NK-92 (cell line): ENCODE results near the gene RASA2.
A peak's percentile ranks its signal among the peaks of the same experiment; 100 is the strongest.
"Not testable (repeated sequence)": the region's sequence is repeated elsewhere in the genome, so short reads cannot be mapped to it uniquely, and the experiment has no call there.

Experiments used
- DNase-seq: peaks from one replicate; lab custom pipeline; 2025; ENCODE audit not compliant: unreplicated experiment; lab: John Stamatoyannopoulos, UW

The RASA2 gene

GRCh38 chr3:141456301-141456625 lies 30.6 kb upstream of the RASA2 start:
- no peak for DNase-seq

GRCh38 chr3:141457624-141458236 lies 29.1 kb upstream of the RASA2 start:
- DNase-seq, result no peak

- no peak for DNase-seq
Observed at GRCh38 chr3:141459008-141459407, 27.8 kb upstream of the RASA2 start.

- DNase-seq, result peak; percentile 46
Observed at GRCh38 chr3:141460097-141460704, 26.6 kb upstream of the RASA2 start.

GRCh38 chr3:141462176-141462859 lies 24.5 kb upstream of the RASA2 start:
- DNase-seq, result no peak

DNA sequence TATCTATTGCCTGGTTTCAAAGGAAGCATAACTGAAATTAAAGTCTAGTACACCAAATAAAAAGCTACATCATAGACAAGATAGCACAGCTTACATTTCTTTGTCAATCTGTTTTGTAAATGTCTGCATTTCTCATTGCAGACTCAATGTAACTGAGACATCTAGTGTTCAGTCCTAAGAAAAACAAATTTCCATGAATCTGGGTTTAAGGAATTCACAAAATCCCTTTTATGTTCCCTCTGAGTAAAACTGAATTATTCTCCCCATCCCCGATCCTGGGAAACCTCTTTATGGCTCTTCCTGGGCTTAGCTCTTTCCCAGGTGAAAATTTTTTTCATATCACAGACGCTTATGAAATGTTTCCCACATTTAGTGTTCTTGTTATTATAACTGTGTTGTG lies 21.6 kb upstream of the RASA2 start:
- DNase-seq, result no peak

DNA sequence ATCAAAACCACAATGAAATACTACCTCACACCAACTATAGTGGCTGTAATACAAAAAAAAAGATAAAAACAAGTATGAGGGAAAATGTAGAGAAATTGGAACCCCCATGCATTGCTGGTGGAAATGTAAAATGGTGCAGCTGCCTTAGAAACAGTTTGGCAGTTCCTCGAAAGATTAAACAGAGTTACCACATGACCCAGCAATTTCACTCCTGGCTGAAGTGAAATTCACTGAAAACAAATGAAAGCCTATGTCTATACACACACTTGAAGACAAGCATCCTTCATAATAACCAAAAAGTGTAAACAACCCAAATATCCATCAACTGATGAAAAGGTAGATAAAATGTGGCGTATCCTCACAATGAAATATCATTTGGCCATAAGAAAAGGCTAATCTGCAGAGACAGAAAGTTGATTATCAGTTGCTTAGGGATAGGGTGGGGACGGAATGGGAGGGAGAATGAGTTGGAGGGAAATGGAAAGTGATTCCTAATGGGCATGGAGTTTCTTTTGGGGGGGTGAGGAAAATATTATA lies 20.1 kb upstream of the RASA2 start:
- no peak for DNase-seq

DNA sequence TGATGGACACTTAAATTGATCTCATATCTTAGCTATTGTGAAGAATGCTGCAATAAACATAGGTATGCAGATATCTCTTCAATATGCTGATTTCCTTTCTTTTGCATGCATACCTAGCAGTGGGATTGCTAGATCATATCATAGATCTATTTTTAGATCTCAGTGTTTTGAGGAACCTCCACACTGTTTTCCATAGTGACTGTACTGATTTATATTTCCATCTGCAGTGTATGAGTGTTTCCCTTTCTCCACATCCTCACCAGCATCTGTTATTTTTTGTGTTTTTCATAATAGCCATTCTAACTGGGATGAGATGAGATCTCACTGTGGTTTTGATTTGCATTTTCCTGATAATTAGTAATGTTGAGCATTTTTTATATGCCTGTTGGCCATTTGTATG lies 17.1 kb upstream of the RASA2 start:
- DNase-seq, result no peak

GRCh38 chr3:141471160-141471559 lies 15.7 kb upstream of the RASA2 start:
- no peak for DNase-seq

- DNase-seq, result no peak
Observed at GRCh38 chr3:141476033-141476432, 10.8 kb upstream of the RASA2 start.

DNA sequence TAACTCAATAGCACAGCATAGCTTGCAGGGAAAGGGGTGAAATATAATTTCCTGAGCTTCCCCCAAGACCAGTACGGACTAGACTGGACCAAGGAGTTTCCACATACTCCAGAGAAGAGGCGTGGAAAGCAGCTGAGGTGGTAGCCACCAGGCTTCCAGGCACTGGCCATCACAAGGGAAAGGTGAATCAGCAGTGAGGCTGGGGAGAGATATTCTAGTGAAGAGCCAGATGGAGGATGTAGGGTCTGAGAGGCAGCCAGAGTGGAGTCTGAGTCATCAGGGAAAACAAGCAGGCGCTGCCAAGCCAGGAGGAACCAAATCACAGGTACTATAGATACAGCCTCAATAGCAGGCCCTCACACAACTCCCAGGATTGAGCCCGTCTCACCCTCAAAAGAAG lies 9.6 kb upstream of the RASA2 start:
- DNase-seq, result no peak

DNA sequence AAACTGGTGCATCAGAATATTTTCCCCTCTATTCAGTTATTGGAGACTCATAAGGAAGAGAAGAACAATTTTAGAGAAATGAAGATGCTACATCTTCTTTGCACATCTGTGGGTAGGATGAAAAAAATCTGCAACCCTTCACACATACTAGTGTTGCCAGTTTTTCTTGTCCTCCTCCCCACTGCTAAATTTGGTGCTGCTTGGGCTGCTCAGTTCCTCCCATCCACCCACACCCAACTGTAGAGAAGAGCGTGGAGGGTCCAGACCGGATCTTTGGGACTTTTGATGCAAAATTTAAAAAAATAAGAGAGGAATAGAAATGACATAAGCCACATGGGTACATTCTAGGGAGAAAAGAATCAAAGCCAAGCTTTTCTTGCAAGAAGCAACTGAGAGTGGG lies 8.7 kb upstream of the RASA2 start:
- no peak for DNase-seq

GRCh38 chr3:141478840-141479239 lies 8.0 kb upstream of the RASA2 start:
- not testable (repeated sequence) for DNase-seq

DNA sequence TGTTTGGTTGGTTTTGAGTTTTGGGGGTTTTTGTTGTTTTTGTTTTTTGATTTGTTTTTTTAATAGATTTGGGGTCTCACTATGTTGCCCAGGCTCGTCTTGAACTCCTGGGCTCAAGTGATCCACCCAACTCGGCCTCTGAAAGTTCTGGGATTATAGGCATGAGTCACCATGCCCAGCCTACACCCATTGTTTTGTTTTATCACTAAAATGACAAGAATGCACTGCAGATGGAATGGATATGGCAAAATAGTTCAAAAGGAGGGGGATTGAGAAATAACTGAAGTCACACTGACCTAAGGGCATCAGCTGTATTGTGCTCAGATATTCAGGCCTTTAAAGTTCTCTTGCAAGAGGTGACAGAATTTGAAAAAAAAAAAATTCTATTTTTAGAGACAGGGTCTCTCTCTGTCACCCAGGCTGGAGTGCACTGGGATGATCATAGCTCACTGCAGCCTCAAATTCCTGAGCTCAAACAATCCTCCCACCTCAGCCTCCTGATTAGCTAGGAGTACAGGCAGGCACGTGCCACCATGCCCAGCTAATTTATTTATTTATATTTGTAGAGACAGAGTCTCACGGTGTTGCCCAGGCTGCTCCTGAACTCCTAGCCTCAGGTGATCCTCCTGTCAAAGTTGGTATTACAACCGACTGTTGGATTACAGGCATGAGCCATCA lies 4.4 kb upstream of the RASA2 start:
- DNase-seq, result no peak

GRCh38 chr3:141484701-141485287 lies 2.0 kb upstream of the RASA2 start:
- no peak for DNase-seq

DNA sequence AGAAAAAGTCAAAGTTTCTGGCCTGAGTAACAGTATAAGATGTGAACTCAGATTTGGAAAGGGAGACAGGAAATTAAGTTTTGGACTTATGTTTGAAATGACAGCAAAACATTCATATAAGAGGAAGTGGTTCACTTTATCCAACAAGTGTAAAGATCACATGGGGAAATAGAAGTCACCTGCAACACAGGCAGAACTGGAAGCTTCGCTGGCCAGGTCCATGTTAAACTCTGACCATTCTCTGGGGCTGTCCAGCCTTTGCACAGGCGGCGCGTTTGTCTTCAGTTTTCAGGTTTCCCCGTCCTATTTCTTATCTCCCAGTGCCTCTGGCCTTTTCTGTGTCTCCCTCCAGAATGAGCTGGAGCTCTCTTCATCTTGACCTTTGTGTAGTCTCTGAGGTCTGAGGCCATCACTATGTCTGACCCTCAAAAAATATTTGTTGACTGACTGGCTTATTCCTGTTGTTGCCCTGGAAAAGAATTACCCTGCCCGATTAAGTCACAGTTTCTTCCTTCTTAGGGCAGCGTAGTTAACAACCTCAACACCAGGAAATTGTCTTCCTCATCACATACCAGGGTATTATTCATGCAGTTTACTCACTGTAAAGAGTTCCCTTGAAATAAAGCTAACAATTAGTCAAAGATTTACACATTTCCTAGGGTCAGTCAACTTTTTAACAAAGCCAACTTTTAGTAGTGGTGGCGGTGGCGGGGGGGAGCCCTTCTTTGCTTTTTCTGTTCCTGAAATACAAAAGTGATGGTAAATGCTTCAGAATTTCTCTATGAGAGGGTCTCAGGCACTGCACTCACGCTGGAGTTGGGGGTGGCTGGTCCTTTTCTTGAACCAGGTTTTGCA lies 959 bp upstream of the RASA2 start:
- DNase-seq, result no peak

DNA sequence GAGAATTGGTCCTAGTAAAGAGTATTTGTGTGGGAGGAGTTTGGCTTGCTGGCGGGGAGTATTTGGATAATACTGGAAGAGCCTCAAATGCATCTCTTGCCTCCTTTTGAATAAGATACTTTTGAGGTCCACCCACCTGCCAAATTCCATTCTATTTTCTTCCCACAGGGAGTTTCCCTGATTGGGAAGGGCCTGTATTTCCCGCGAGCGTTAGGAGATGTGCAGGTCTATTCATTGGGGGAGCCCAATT lies 406 bp upstream of the RASA2 start:
- no peak for DNase-seq

DNA sequence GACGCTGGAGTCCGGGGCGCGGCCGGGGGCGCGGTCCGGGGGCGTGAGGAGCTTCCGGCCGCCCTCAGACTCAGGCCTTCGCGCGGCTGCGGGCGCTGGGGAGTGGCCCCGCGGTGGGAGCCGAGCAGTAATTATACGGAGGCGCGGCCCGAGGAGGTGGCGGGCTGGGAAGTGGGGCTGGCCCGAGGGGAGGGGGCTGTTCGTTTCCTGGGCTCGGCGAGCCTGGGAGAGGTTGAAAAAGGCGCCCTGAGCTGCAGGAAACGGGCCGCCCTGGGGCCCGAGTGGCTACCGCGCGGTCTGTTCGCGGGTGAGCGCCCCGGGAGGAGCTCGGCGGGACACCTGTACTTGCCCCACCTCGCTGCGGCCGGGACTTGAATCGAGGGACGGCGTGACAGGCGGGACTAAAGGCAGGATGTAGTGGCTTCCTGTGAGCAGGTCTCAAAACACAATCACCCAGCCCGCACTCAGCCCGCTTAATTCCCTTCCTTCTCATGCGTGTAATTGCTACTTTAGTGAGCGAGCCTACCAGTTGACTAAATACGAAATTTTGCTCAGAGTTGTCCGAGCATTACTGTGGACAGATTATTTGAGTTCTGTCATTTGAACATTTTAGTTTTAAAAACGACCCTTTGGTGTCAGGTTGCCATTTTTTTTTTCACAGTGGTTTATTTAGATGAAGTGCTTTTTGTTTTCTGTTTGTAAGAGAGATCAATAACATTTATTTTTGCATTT lies 860 bp downstream of the RASA2 start:
- peak; percentile 32 for DNase-seq

- DNase-seq, result no peak
Observed at GRCh38 chr3:141489203-141489602, 2.4 kb downstream of the RASA2 start.

GRCh38 chr3:141491081-141491480 lies 4.3 kb downstream of the RASA2 start:
- DNase-seq, result no peak
